Measurements from ENCODE around the gene PIK3CD. TPM values are rescaled to one million over a fixed set of nuclear protein-coding genes. Genes with fewer than 3 reads are reported as not detected.

PIK3CD gene
- total and polyA plus RNA-seq, 2 donors (not counting 3 experiments of a cell fraction or from before 2014, with no cell fraction given), result 3.5 to 5.2 TPM

DNA sequence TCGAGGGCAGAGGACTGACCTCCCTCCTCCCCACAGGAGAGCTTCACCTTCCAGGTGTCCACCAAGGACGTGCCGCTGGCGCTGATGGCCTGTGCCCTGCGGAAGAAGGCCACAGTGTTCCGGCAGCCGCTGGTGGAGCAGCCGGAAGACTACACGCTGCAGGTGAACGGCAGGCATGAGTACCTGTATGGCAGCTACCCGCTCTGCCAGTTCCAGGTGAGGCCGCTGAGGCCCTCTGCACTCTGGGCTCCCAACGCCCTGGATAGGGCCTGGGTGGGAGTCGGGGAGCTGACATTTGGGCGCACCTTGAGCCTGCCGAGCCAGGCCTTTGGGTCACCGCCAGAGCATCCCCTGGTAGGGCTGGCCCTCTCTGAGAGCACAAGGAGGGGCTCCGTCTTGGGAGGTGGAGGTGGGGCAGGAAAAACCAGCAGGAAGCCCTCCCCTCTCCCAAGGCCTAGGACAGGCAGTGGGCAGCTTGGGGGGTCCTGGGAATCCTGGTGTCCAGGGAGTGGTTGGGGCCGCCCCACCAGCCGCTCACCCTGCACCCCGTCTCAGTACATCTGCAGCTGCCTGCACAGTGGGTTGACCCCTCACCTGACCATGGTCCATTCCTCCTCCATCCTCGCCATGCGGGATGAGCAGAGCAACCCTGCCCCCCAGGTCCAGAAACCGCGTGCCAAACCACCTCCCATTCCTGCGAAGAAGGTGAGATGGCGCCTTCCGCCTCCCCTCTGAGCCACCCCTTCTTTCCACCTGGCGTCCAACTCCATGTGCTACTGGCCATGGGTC lies 65.1 kb downstream of the PIK3CD start:
- no TSS peak for BruUV-seq (replicated peaks)
- H3K36me3 ChIP-seq (ENCODE audit: control insufficient read depth in 2 of 2, extremely low read depth in 1 of 2, insufficient read depth in 2 of 2, low read length in 2 of 2), result no peaks in the 10 kb centered on the region
- no peaks in the 10 kb centered on the region for H4K20me1 ChIP-seq (replicated peaks; ENCODE audit: control insufficient read depth, extremely low read depth, insufficient read depth, low read length)
- no peak overlapping the region for H3K27ac ChIP-seq (ENCODE audit: insufficient read depth, low read depth, low read length)
- H3K4me1 ChIP-seq (ENCODE audit: control insufficient read depth, extremely low read depth, insufficient read depth, low read length), result no peaks in the 10 kb centered on the region
- TF ChIP-seq JUN (IDR thresholded peaks at IDR 0.05; ENCODE audit: borderline replicate concordance, insufficient read depth, insufficient read length, low read depth) (no peak), POLR2AphosphoS5 (IDR thresholded peaks at IDR 0.05; ENCODE audit: insufficient read depth, low read depth, low read length) (no peak), EZH2 (IDR thresholded peaks at IDR 0.05; ENCODE audit: borderline replicate concordance, low read depth, low read length, severe bottlenecking) (no peak), POLR2A (IDR thresholded peaks at IDR 0.05; ENCODE audit: low read depth, low read length) (no peak), MYC (IDR thresholded peaks at IDR 0.05; ENCODE audit: low read depth, low read length) (no peak), GATA2 (IDR thresholded peaks at IDR 0.05; ENCODE audit: insufficient read depth, insufficient read length, low read depth, low read length) (no peak), FOS (IDR thresholded peaks at IDR 0.05; ENCODE audit: borderline replicate concordance, insufficient read depth, low read length) (no peak)
- TF ChIP-seq, protein P1, sequence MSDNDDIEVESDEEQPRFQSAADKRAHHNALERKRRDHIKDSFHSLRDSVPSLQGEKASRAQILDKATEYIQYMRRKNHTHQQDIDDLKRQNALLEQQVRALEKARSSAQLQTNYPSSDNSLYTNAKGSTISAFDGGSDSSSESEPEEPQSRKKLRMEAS (IDR thresholded peaks at IDR 0.05; ENCODE audit: insufficient read depth, insufficient read length), result no peak
- TF ChIP-seq, protein P2, sequence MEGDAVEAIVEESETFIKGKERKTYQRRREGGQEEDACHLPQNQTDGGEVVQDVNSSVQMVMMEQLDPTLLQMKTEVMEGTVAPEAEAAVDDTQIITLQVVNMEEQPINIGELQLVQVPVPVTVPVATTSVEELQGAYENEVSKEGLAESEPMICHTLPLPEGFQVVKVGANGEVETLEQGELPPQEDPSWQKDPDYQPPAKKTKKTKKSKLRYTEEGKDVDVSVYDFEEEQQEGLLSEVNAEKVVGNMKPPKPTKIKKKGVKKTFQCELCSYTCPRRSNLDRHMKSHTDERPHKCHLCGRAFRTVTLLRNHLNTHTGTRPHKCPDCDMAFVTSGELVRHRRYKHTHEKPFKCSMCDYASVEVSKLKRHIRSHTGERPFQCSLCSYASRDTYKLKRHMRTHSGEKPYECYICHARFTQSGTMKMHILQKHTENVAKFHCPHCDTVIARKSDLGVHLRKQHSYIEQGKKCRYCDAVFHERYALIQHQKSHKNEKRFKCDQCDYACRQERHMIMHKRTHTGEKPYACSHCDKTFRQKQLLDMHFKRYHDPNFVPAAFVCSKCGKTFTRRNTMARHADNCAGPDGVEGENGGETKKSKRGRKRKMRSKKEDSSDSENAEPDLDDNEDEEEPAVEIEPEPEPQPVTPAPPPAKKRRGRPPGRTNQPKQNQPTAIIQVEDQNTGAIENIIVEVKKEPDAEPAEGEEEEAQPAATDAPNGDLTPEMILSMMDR (IDR thresholded peaks at IDR 0.05; ENCODE audit: extremely low read depth in 1 of 2, insufficient read depth in 1 of 2, low read depth in 1 of 2, low read length in 2 of 2), result no peak
- no peaks in the 10 kb centered on the region for H3K9me3 ChIP-seq (replicated peaks; ENCODE audit: control insufficient read depth, insufficient read depth, low read length)
- H3K4me3 ChIP-seq (replicated peaks in 1 of 3; ENCODE audit: insufficient read depth in 1 of 3, low read depth in 1 of 3, low read length in 3 of 3), result no peak overlapping the region
- CTCF ChIA-PET, result interaction anchor here (1.3 to 3.2 kb wide), 3 partner anchors 9 to 101 kb away, joined by 3 to 10 read pairs (median 3); no protein-coding TSS in a partner anchor
- no peak for DNase-seq (ENCODE audit: low read depth, low spot score)
- H3K4me2 ChIP-seq (ENCODE audit: insufficient read depth, low read length), result no peak overlapping the region
- H3K79me2 ChIP-seq (ENCODE audit: control insufficient read depth, insufficient read depth, low read length), result no peaks in the 10 kb centered on the region
- no peak overlapping the region for H2AFZ ChIP-seq (ENCODE audit: low read depth, low read length)
- intact Hi-C loops (cut with micrococcal nuclease), result no loop called here
- no peaks in the 10 kb centered on the region for H3K9me1 ChIP-seq (replicated peaks; ENCODE audit: control insufficient read depth, extremely low read depth, insufficient read depth, low read length)
- H3K9ac ChIP-seq (replicated peaks; ENCODE audit: extremely low read depth, insufficient read depth, low read length), result no peak overlapping the region
- no peaks in the 10 kb centered on the region for H3K27me3 ChIP-seq (ENCODE audit: control insufficient read depth in 2 of 2, insufficient read depth in 2 of 2, low read length in 2 of 2)
- POLR2A ChIA-PET, result no interaction called here
- dilution Hi-C loops (cut with MboI; ENCODE audit: extremely low pct_ligation_motif_present, low sequenced_read_pairs), result no loop called here
- no peak for FAIRE-seq
